SK-N-SH (cell line): Measurements from ENCODE around the gene YPEL1. TPM values are rescaled to one million over a fixed set of nuclear protein-coding genes. Genes with fewer than 3 reads are reported as not detected.

ENCODE experiments used
- CTCF ChIA-PET: fragments of 300-600, 350-600 bp; formaldehyde crosslinking; extraction: SDS; loops from one replicate; lab custom pipeline; 2021; lab: Yijun Ruan, JAX
- POLR2A ChIA-PET: fragments of 350-600 bp; sonication (Branson Sonifier 250); formaldehyde crosslinking; extraction: SDS; loops from one replicate; lab custom pipeline; 2020; ENCODE audit warnings: antibody characterized with exemption, inconsistent platforms; lab: Yijun Ruan, JAX
- DNase-seq: peaks from one replicate; pipeline ENCODE4 v3.0.0; 2012
- H2AFZ ChIP-seq: fragments of 200-600 bp; sonication (generic); 2 replicates; pipeline ENCODE4 v1.8.1; 2016; ENCODE audit warnings: antibody characterized with exemption, mild to moderate bottlenecking, low read depth
- H3F3A ChIP-seq: fragments of 200-600 bp; sonication (generic); replicated peaks from 2 replicates; pipeline ENCODE3; 2016; ENCODE audit warnings: antibody characterized with exemption, mild to moderate bottlenecking; ENCODE audit not compliant: insufficient read depth
- H3K27ac ChIP-seq, 2 experiments: fragments of 200-500 bp in 1 of 2; fragments of 200-600 bp in 1 of 2; sonication (Bioruptor generic) in 1 of 2; sonication (generic), shearing (Covaris generic) in 1 of 2; 2 replicates each; pipeline versions ENCODE4 v1.5.1 to v1.6.1; 2014 to 2016; ENCODE audit warnings: low read depth in 2 of 2, inconsistent platforms in 1 of 2, low read length in 1 of 2, mild to moderate bottlenecking in 1 of 2, mixed read lengths in 1 of 2
- H3K27me3 ChIP-seq: fragments of 200-600 bp; sonication (generic), shearing (Covaris generic); 2 replicates; pipeline ENCODE4 v1.6.1; 2016; ENCODE audit warnings: mixed run types; ENCODE audit not compliant: insufficient read depth
- H3K36me3 ChIP-seq, 2 experiments: fragments of 200-500 bp in 1 of 2; fragments of 200-600 bp in 1 of 2; sonication (Bioruptor generic) in 1 of 2; sonication (generic) in 1 of 2; replicated peaks in 1 of 2; 2 replicates each; pipeline versions ENCODE3 to v1.5.1; 2014 to 2016; ENCODE audit warnings: low read length in 1 of 2, mild to moderate bottlenecking in 1 of 2; ENCODE audit not compliant: insufficient read depth in 2 of 2, control insufficient read depth in 1 of 2
- H3K4me1 ChIP-seq, 2 experiments: fragments of 200-500 bp in 1 of 2; fragments of 200-600 bp in 1 of 2; sonication (Bioruptor generic) in 1 of 2; sonication (generic), shearing (Covaris generic) in 1 of 2; 2 replicates each; pipeline versions ENCODE4 v1.5.1 to v1.6.1; 2014 to 2016; ENCODE audit warnings: low read depth in 1 of 2, low read length in 1 of 2, mixed run types in 1 of 2; ENCODE audit not compliant: insufficient read depth in 2 of 2, control insufficient read depth in 1 of 2
- H3K4me2 ChIP-seq: fragments of 200-600 bp; sonication (generic), shearing (Covaris generic); 2 replicates; pipeline ENCODE4 v1.6.1; 2017; ENCODE audit warnings: mixed run types
- H3K4me3 ChIP-seq, 2 experiments: fragments of 200-500 bp in 1 of 2; fragments of 200-600 bp in 1 of 2; sonication (Bioruptor generic) in 1 of 2; sonication (generic), shearing (Covaris generic) in 1 of 2; 2 replicates each; pipeline versions ENCODE4 v1.5.1 to v1.8.1; 2014 to 2016; ENCODE audit warnings: low read depth in 2 of 2, inconsistent platforms in 1 of 2, low read length in 1 of 2, mild to moderate bottlenecking in 1 of 2, mixed read lengths in 1 of 2, moderate library complexity in 1 of 2
- H3K79me2 ChIP-seq: fragments of 200-600 bp; sonication (generic); 2 replicates; pipeline ENCODE4 v1.8.1; 2017; ENCODE audit warnings: mild to moderate bottlenecking; ENCODE audit not compliant: insufficient read depth
- H3K9ac ChIP-seq: fragments of 200-600 bp; sonication (generic); 2 replicates; pipeline ENCODE4 v1.6.1; 2017; ENCODE audit warnings: mixed run types
- H3K9me2 ChIP-seq: fragments of 200-600 bp; sonication (generic); 2 replicates; pipeline ENCODE4 v1.6.1; 2017; ENCODE audit warnings: mixed run types
- H3K9me3 ChIP-seq: fragments of 200-600 bp; sonication (generic); 2 replicates; pipeline ENCODE4 v1.6.1; 2017; ENCODE audit warnings: mixed run types, mild to moderate bottlenecking, moderate library complexity
- H4K20me1 ChIP-seq: fragments of 200-600 bp; sonication (generic); 2 replicates; pipeline ENCODE4 v1.6.1; 2017; ENCODE audit warnings: mild to moderate bottlenecking, mixed run types; ENCODE audit not compliant: insufficient read depth
- CHD2 ChIP-seq: fragments of 150-350 bp; IDR thresholded peaks from 2 replicates; pipeline ENCODE4 v1.6.1; 2018; ENCODE audit warnings: low read length; ENCODE audit not compliant: partially characterized antibody
- FOSL2 ChIP-seq: IDR thresholded peaks from 2 replicates; pipeline ENCODE4 v1.4.0; 2012; ENCODE audit warnings: low read depth, mild to moderate bottlenecking, moderate library complexity, borderline replicate concordance
- FOXM1 ChIP-seq: IDR thresholded peaks from 2 replicates; pipeline ENCODE4 v1.4.0; 2012; ENCODE audit warnings: low read depth, mild to moderate bottlenecking
- GABPA ChIP-seq: IDR thresholded peaks from 2 replicates; pipeline ENCODE4 v1.4.0; 2012; ENCODE audit warnings: low read depth, mild to moderate bottlenecking
- GATA2 ChIP-seq: sonication (generic); formaldehyde crosslinking; IDR thresholded peaks from 2 replicates; pipeline ENCODE4 v1.5.0; 2020; ENCODE audit warnings: mild to moderate bottlenecking, missing genetic modification reagents
- MXI1 ChIP-seq: IDR thresholded peaks from 2 replicates; pipeline ENCODE4 v1.6.1; 2012; ENCODE audit warnings: mild to moderate bottlenecking, low read depth, low read length, improper control_type of control experiment
- NRF1 ChIP-seq: IDR thresholded peaks from 2 replicates; pipeline ENCODE4 v1.6.1; 2012; ENCODE audit warnings: low read depth, mild to moderate bottlenecking, low read length
- POLR2AphosphoS5 ChIP-seq: IDR thresholded peaks from 2 replicates; pipeline ENCODE4 v1.6.1; 2012; ENCODE audit warnings: low read depth, low read length
- RFX5 ChIP-seq: IDR thresholded peaks from 2 replicates; pipeline ENCODE4 v1.6.1; 2012; ENCODE audit warnings: mild to moderate bottlenecking, improper control_type of control experiment, low read length
- TCF12 ChIP-seq: IDR thresholded peaks from 2 replicates; pipeline ENCODE4 v1.4.0; 2012
- WGBS: methylation state at CpG from one replicate; pipeline ENCODE4 v1.1.6; 2017; ENCODE audit warnings: low lambda C conversion rate; 5-methylcytosine and 5-hydroxymethylcytosine counted together
- polyA plus RNA-seq, 3 experiments: library from polyadenylated mRNA; depleted of rRNA; stranded (reverse); fragments of >200 nt; gene quantifications; 2 replicates each; pipeline ENCODE4 v1.2.3, GENCODE V29; 2012
- TF ChIP-seq, protein P1 (sequence below): IDR thresholded peaks from 2 replicates; pipeline ENCODE4 v1.4.0; 2012; ENCODE audit warnings: low read depth
- TF ChIP-seq, protein P2 (sequence below): IDR thresholded peaks from 2 replicates; pipeline ENCODE4 v1.6.1; 2012; ENCODE audit warnings: mild to moderate bottlenecking, low read depth, low read length, moderate library complexity
- TF ChIP-seq, protein P3 (sequence below): IDR thresholded peaks from 2 replicates; pipeline ENCODE4 v1.4.0; 2012; ENCODE audit warnings: low read depth, borderline replicate concordance
- TF ChIP-seq, protein P4 (sequence below): fragments of 150-350 bp; IDR thresholded peaks from 2 replicates; pipeline ENCODE4 v1.6.1; 2017; ENCODE audit warnings: antibody characterized with exemption, low read length, low read depth, borderline replicate concordance
- TF ChIP-seq, protein P5 (sequence below): fragments of 150-350 bp; IDR thresholded peaks from 2 replicates; pipeline ENCODE4 v1.6.1; 2016; ENCODE audit warnings: mild to moderate bottlenecking, low read depth, low read length

The YPEL1 gene
- polyA plus RNA-seq, 1 of the 3 experiments (the other 2 are of a cell fraction): 2.4 TPM

DNA sequence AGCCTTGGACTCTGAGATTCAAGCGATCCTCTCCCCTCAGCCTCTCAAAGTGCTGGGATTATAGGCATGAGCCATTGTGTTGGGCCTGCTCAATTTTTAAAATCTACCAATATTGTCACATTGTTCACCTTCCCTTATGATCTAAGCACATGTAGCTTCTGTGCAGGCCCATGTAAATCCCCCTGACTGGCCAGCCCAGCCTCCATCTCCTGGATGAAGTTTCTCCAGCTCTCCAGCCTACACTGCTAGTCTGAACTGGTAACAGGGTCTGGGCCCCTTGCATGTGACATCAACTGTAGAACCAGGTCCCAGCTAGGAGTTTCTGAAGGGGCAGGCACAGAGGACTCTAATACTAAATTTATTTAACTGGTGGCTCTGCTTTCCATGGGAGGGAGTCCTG, 32.8 kb upstream of the YPEL1 start:
- Histone ChIP-seq H3K27me3 (no peaks in the 10 kb centered on the region), H3K79me2 (no peaks in the 10 kb centered on the region; the same call in 1 of the 2 replicates), H3K27ac (no peak overlapping the region), H3K9ac (no peak overlapping the region), H3K4me3 (no peak overlapping the region), H3K36me3 (peaks cover 60 to 67% of the 10 kb centered on the region in 2 experiments), H3K4me1 (no peaks in the 10 kb centered on the region), H3F3A (no peaks in the 10 kb centered on the region), H4K20me1 (no peaks in the 10 kb centered on the region), H2AFZ (no peak overlapping the region), H3K4me2 (no peak overlapping the region), H3K9me2 (no peaks in the 10 kb centered on the region), H3K9me3 (no peaks in the 10 kb centered on the region)
- POLR2A ChIA-PET: no interaction called here
- CTCF ChIA-PET: interaction anchor here (0.9 kb wide), 1 partner anchor 184 kb away, joined by 3 read pairs; the partner anchor contains the start of gene PPM1F
- TF ChIP-seq CHD2 (no peak), FOSL2 (no peak), MXI1 (no peak), RFX5 (no peak), GATA2 (CRISPR knock-in tag) (no peak), TCF12 (no peak), FOXM1 (no peak), GABPA (no peak), NRF1 (no peak), POLR2AphosphoS5 (no peak)
- TF ChIP-seq, protein P1, sequence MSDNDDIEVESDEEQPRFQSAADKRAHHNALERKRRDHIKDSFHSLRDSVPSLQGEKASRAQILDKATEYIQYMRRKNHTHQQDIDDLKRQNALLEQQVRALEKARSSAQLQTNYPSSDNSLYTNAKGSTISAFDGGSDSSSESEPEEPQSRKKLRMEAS: no peak
- TF ChIP-seq, protein P2, sequence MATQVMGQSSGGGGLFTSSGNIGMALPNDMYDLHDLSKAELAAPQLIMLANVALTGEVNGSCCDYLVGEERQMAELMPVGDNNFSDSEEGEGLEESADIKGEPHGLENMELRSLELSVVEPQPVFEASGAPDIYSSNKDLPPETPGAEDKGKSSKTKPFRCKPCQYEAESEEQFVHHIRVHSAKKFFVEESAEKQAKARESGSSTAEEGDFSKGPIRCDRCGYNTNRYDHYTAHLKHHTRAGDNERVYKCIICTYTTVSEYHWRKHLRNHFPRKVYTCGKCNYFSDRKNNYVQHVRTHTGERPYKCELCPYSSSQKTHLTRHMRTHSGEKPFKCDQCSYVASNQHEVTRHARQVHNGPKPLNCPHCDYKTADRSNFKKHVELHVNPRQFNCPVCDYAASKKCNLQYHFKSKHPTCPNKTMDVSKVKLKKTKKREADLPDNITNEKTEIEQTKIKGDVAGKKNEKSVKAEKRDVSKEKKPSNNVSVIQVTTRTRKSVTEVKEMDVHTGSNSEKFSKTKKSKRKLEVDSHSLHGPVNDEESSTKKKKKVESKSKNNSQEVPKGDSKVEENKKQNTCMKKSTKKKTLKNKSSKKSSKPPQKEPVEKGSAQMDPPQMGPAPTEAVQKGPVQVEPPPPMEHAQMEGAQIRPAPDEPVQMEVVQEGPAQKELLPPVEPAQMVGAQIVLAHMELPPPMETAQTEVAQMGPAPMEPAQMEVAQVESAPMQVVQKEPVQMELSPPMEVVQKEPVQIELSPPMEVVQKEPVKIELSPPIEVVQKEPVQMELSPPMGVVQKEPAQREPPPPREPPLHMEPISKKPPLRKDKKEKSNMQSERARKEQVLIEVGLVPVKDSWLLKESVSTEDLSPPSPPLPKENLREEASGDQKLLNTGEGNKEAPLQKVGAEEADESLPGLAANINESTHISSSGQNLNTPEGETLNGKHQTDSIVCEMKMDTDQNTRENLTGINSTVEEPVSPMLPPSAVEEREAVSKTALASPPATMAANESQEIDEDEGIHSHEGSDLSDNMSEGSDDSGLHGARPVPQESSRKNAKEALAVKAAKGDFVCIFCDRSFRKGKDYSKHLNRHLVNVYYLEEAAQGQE: no peak
- TF ChIP-seq, protein P3, sequence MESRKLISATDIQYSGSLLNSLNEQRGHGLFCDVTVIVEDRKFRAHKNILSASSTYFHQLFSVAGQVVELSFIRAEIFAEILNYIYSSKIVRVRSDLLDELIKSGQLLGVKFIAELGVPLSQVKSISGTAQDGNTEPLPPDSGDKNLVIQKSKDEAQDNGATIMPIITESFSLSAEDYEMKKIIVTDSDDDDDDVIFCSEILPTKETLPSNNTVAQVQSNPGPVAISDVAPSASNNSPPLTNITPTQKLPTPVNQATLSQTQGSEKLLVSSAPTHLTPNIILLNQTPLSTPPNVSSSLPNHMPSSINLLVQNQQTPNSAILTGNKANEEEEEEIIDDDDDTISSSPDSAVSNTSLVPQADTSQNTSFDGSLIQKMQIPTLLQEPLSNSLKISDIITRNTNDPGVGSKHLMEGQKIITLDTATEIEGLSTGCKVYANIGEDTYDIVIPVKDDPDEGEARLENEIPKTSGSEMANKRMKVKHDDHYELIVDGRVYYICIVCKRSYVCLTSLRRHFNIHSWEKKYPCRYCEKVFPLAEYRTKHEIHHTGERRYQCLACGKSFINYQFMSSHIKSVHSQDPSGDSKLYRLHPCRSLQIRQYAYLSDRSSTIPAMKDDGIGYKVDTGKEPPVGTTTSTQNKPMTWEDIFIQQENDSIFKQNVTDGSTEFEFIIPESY: no peak
- TF ChIP-seq, protein P4, sequence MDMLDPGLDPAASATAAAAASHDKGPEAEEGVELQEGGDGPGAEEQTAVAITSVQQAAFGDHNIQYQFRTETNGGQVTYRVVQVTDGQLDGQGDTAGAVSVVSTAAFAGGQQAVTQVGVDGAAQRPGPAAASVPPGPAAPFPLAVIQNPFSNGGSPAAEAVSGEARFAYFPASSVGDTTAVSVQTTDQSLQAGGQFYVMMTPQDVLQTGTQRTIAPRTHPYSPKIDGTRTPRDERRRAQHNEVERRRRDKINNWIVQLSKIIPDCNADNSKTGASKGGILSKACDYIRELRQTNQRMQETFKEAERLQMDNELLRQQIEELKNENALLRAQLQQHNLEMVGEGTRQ: no peak
- TF ChIP-seq, protein P5, sequence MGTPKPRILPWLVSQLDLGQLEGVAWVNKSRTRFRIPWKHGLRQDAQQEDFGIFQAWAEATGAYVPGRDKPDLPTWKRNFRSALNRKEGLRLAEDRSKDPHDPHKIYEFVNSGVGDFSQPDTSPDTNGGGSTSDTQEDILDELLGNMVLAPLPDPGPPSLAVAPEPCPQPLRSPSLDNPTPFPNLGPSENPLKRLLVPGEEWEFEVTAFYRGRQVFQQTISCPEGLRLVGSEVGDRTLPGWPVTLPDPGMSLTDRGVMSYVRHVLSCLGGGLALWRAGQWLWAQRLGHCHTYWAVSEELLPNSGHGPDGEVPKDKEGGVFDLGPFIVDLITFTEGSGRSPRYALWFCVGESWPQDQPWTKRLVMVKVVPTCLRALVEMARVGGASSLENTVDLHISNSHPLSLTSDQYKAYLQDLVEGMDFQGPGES: no peak
- 95% methylated on average over 1 of the region's 1 CpG for WGBS
- no peak for DNase-seq
